Measurements from ENCODE around the gene NEDD4L.

Gene NEDD4L

GRCh38 chr18:58013241-58014211 lies 30.5 kb upstream of the NEDD4L start:
- no peak for DNase-seq (ENCODE audit: low read depth)
- no peak overlapping the region for H3K4me3 ChIP-seq (ENCODE audit: low read depth, low read length)
- TF ChIP-seq, protein P1, sequence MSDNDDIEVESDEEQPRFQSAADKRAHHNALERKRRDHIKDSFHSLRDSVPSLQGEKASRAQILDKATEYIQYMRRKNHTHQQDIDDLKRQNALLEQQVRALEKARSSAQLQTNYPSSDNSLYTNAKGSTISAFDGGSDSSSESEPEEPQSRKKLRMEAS (IDR thresholded peaks at IDR 0.05; ENCODE audit: low read depth, low read length), result no peak
- TF ChIP-seq MYC (IDR thresholded peaks at IDR 0.05; ENCODE audit: low read depth, low read length) (no peak), POLR2A (IDR thresholded peaks at IDR 0.05; ENCODE audit: extremely low read depth, insufficient read length) (no peak)
- TF ChIP-seq, protein P2, sequence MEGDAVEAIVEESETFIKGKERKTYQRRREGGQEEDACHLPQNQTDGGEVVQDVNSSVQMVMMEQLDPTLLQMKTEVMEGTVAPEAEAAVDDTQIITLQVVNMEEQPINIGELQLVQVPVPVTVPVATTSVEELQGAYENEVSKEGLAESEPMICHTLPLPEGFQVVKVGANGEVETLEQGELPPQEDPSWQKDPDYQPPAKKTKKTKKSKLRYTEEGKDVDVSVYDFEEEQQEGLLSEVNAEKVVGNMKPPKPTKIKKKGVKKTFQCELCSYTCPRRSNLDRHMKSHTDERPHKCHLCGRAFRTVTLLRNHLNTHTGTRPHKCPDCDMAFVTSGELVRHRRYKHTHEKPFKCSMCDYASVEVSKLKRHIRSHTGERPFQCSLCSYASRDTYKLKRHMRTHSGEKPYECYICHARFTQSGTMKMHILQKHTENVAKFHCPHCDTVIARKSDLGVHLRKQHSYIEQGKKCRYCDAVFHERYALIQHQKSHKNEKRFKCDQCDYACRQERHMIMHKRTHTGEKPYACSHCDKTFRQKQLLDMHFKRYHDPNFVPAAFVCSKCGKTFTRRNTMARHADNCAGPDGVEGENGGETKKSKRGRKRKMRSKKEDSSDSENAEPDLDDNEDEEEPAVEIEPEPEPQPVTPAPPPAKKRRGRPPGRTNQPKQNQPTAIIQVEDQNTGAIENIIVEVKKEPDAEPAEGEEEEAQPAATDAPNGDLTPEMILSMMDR (IDR thresholded peaks at IDR 0.05; ENCODE audit: low read depth, low read length), result no peak

DNA sequence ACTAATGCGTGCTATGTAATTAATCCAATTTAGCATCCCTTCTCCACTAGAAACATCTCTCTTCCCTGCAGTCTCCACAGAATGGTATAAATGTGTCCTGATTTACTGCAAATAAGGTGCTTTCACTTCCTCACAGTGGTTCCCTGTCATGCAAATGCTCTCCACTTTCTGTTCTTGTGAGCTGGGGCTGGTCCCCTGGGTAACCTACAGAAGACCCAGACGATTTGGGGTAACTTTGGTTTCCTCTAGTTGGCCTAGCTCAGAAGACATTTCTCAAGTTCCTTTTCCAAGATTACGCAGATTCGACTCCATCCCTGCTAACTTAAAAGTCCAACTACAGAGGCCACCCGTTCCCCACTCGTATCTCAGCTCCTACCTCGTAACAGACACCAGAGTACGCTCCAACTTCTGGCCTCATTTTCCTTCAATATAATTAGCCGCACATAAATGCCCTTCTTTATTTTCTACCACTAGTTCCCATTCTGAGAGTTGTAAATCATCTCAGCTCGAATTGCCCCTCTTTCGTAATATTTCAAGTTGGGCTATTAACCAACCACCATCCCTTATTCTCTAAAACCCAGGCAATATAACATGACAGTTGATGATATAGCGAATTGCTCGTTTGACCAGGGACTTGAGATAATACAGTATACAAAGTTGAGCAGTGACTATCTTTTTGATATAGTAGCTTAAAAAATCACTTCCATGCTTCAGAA lies 28.8 kb upstream of the NEDD4L start:
- H3K4me3 ChIP-seq (ENCODE audit: low read depth, low read length), result no peak overlapping the region
- peak; percentile 42 for DNase-seq (ENCODE audit: low read depth)
- TF ChIP-seq, protein P2 (IDR thresholded peaks at IDR 0.05; ENCODE audit: low read depth, low read length), result no peak

GRCh38 chr18:58017267-58017666 lies 26.8 kb upstream of the NEDD4L start:
- no peak for DNase-seq (ENCODE audit: low read depth)
- H3K4me3 ChIP-seq (ENCODE audit: low read depth, low read length), result no peak overlapping the region
- TF ChIP-seq, protein P1 (IDR thresholded peaks at IDR 0.05; ENCODE audit: low read depth, low read length), result no peak
- TF ChIP-seq MYC (IDR thresholded peaks at IDR 0.05; ENCODE audit: low read depth, low read length) (no peak), POLR2A (IDR thresholded peaks at IDR 0.05; ENCODE audit: extremely low read depth, insufficient read length) (no peak)
- TF ChIP-seq, protein P2 (IDR thresholded peaks at IDR 0.05; ENCODE audit: low read depth, low read length), result no peak

- H3K4me3 ChIP-seq (ENCODE audit: low read depth, low read length), result no peak overlapping the region
- TF ChIP-seq, protein P2 (IDR thresholded peaks at IDR 0.05; ENCODE audit: low read depth, low read length), result no peak
- TF ChIP-seq, protein P1 (IDR thresholded peaks at IDR 0.05; ENCODE audit: low read depth, low read length), result no peak
- no peak for TF ChIP-seq POLR2A (IDR thresholded peaks at IDR 0.05; ENCODE audit: extremely low read depth, insufficient read length)
- no peak for TF ChIP-seq MYC (IDR thresholded peaks at IDR 0.05; ENCODE audit: low read depth, low read length)
- DNase-seq (ENCODE audit: low read depth), result no peak
Measured at GRCh38 chr18:58020567-58021107, 23.4 kb upstream of the NEDD4L start.

DNA sequence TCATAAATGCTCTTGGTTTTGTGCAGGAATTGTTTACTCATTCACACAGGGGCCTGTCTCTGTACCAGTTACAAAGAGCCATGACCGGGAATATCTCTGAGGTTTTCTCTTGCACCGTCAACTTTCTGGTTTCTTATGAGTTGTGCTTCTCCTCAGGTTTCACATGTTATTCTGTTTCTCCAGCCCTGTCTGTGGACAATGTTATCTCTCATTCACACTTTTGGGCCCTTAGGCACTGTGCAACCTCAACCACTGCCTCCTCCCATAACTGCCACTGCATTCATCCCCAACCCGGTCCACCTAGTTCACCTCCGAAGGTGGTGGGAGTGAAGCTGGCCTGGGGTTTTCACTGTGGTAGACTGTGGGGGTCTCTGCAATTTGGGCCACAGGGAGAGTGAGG lies 22.5 kb upstream of the NEDD4L start:
- TF ChIP-seq, protein P1 (IDR thresholded peaks at IDR 0.05; ENCODE audit: low read depth, low read length), result no peak
- TF ChIP-seq, protein P2 (IDR thresholded peaks at IDR 0.05; ENCODE audit: low read depth, low read length), result no peak
- TF ChIP-seq MYC (IDR thresholded peaks at IDR 0.05; ENCODE audit: low read depth, low read length) (no peak), POLR2A (IDR thresholded peaks at IDR 0.05; ENCODE audit: extremely low read depth, insufficient read length) (no peak)
- DNase-seq (ENCODE audit: low read depth), result no peak
- no peak overlapping the region for H3K4me3 ChIP-seq (ENCODE audit: low read depth, low read length)
